NCI-H446 treated with DMSO at 0.1 percent for 48 hours (cell line): Measurements from ENCODE around the gene CDK6.

Experiments
- DNase-seq: peaks from one replicate; lab custom pipeline; 2025; lab: John Stamatoyannopoulos, UW

Gene CDK6

GRCh38 chr7:92708111-92709042 is 128.0 kb downstream of the CDK6 start:
- DNase-seq, result no peak

DNA sequence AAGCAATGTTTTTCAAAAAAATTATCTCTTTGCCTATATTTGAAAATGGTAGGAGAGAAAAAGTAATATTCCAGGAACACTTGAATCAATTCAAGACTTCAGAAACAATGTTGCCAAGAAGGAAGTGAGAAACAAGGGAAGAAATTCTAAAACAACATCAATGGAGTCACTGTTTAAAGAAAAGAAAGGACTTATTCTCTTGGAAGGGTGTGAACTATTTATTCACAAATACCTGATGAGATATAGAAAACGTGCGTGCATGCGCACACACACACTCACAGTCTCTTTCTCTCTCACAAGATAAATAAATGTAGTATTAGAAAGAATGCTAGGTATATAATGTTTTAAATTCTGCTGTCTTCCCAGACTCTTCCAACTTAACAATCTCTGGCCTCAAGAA is 128.9 kb downstream of the CDK6 start:
- no peak for DNase-seq

GRCh38 chr7:92706563-92706962 is 129.8 kb downstream of the CDK6 start:
- DNase-seq, result no peak

DNA sequence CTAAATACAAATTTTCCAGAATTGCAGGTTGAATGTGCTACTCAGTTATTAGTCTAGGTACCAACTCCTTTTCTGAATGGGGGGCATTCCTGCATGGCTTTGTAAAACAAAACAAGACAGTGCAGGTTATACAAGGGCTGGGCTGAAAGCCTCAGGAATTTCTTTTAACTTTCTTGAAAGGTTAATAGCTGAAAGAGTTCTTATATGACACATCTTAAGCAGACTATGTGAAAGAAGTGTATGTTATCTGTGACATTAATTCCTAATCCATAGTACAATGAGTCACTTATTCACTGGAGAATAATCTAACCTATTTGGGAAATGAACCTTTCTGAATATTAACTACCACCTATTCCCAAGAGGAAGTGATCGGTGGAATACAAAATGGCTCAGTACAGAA is 130.5 kb downstream of the CDK6 start:
- DNase-seq, result no peak

GRCh38 chr7:92704858-92705257 is 131.5 kb downstream of the CDK6 start:
- DNase-seq, result no peak

DNA sequence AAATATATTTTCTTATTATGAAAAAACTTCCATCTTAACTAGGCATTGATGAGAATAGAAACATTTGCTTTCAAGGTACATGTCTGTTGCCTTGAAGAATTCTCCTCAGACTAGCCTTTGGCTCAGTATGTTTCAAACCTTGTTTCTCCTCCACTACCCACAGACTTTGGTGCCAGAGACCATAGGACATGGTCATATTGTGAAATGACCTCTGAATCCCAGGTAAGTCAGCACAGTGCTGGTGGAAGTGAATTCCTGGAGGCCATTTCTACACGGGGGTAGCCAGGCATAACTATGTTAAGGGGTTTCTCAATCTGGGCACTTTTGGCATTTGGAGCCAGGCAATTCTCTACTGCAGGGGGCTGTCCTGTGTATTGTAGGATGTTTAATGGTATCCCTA is 133.8 kb downstream of the CDK6 start:
- DNase-seq, result no peak

- DNase-seq, result no peak
Measured at GRCh38 chr7:92699966-92700514, 136.3 kb downstream of the CDK6 start.

DNA sequence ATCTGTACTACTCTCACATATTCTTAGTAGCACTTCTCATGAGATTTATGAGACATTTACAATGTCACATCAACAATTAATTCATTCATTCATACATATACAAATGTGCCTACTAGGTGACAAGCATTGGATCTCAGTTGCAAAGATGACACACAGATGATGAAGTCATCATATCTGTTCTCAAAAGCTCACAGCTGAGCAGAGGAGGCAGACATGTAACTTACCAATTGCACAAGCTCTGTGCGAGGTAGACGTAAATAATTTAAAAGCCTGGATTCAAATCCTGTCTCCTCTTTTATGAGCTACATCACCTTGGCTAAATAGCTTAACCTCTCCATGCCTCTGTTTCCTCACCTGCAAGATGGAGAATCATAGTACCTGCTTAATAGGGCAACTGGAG is 136.8 kb downstream of the CDK6 start:
- DNase-seq, result no peak

DNA sequence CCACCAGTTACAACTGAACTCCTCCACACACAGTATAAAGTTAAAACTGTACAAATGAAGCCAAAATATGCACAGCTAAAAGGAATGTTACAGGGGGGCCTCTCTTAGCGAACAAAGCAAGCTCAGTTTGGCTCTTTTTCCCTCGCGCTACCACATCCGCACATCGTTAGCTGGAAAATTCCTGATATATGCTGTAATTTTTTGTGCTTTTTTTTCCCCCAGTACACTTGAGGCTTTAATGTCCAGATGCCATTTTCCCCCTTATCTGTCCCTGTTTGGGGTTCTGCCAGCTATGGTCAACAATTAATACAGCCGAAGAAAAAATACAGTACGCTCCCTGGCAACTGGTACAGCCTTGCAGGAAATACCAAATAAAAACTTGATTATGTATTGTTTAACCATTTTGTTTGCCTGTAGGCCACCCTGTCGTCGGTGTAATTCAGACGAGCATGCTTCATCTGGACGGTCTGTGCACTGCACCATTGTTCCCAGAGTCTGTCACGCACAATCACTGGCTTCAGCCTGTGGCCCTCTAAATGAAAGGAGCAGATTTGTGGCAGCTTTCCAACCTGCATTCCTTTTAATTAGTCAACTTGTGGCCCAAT is 138.0 kb downstream of the CDK6 start:
- peak; percentile 21 for DNase-seq

GRCh38 chr7:92697414-92697813 is 139.0 kb downstream of the CDK6 start:
- no peak for DNase-seq

- no peak for DNase-seq
Measured at GRCh38 chr7:92697012-92697411, 139.4 kb downstream of the CDK6 start.

DNA sequence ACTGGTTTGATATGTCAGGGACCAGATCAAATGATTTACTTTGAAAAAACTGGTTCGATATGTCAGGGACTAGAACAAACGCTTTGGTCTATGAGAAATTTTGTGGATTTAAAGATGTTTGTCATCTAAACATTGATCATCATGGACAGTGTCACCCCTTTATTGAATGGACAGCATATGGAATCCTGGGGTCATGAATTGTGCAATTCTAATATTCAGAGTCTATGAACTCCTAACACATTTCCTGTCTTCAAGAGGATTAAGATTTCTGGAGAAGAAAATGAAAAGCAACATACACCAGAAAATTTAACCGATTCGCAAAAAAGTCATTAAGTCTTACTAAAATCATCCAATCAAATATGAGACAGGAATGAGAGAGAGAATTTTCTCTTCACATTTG is 139.8 kb downstream of the CDK6 start:
- DNase-seq, result no peak

- DNase-seq, result no peak
Measured at GRCh38 chr7:92695308-92696261, 140.8 kb downstream of the CDK6 start.

GRCh38 chr7:92694211-92694610 is 142.2 kb downstream of the CDK6 start:
- DNase-seq, result no peak

DNA sequence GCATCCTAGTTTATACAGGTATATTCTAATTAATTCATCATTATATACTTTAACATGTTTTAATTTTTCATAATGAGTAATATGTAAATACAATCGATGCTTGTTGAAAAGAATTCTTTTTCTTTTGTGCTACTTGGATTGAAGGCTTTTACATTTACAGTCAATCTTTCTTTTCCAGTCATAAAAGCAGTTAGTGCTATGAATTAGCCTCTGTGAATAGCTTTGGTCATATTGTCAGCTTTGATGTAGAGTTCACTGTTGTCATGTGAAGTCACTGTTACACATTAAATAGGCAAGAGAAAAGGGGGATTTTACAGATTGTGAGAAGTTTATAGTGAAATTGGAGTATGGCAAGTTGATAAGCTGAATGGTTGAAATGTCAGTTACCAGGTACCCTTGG is 142.9 kb downstream of the CDK6 start:
- no peak for DNase-seq

- DNase-seq, result peak; percentile 54
Measured at GRCh38 chr7:92691578-92691977, 144.8 kb downstream of the CDK6 start.

GRCh38 chr7:92685136-92686042 is 151.0 kb downstream of the CDK6 start:
- DNase-seq, result no peak

DNA sequence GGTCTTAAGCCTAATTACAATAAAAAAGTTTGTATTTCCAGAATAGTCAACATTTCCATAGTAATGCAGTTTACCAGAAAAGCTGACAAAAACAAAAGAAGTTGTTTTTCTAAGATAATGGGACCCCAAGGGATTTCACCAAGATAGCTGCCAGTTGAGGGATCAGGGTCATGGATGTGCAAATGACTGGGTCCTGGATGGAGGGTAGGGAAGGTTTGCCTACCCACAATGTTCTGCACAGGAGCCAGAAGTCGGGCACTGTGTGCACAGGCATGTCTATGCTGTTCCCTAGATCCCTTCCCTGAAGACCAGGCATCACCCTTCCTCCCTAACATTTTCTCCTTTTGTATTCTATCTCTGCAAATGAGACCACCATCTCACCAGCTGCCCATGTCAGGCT is 152.1 kb downstream of the CDK6 start:
- no peak for DNase-seq

GRCh38 chr7:92682903-92683539 is 153.4 kb downstream of the CDK6 start:
- no peak for DNase-seq

- no peak for DNase-seq
Measured at GRCh38 chr7:92682330-92682729, 154.0 kb downstream of the CDK6 start.

DNA sequence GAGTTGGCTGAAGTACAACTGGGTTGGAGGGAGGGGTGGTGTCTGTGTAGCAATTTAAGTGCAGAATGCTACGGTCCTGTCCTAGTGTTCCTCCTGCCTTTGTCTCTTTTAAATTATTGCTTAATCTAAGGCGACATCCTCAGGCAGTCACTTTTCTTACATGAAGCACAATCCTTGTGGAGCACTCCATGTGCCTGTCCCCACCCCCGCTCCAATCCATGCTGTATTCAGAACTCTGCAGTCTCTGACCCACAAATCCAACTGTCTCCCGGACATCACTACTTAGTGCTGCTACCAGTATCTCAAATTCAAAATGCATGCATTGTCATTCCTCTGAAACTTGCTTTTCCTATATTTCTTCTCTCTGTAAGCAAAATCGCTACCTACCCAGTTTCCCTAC is 154.7 kb downstream of the CDK6 start:
- DNase-seq, result no peak
